HFFc6 (cell line): Measurements from ENCODE around the gene CD300LD. TPM values are rescaled to one million over a fixed set of nuclear protein-coding genes. Genes with fewer than 3 reads are reported as not detected.

Source experiments
- DNase-seq: peaks from one replicate; pipeline ENCODE4 v3.0.0-alpha.2; 2018
- H3K27ac Mint-ChIP-seq: 2 replicates; pipeline ENCODE4 v1.8.0; 2020; ENCODE audit warnings: mild to moderate bottlenecking, mixed read lengths
- H3K27me3 Mint-ChIP-seq: 2 replicates; pipeline ENCODE4 v1.8.0; 2021; ENCODE audit warnings: mild to moderate bottlenecking, moderate library complexity, mixed read lengths; ENCODE audit not compliant: insufficient read depth
- H3K36me3 Mint-ChIP-seq: 2 replicates; pipeline ENCODE4 v1.8.0; 2021; ENCODE audit warnings: low read depth, mixed read lengths
- H3K4me1 Mint-ChIP-seq: 2 replicates; pipeline ENCODE4 v1.8.0; 2020; ENCODE audit warnings: low read depth, mixed read lengths
- H3K4me3 Mint-ChIP-seq: 2 replicates; pipeline ENCODE4 v1.8.0; 2020; ENCODE audit warnings: mild to moderate bottlenecking, moderate library complexity, mixed read lengths
- H3K9me3 Mint-ChIP-seq: 2 replicates; pipeline ENCODE4 v1.8.0; 2020; ENCODE audit warnings: mild to moderate bottlenecking, mixed read lengths
- CTCF ChIP-seq: fragments of 200-600 bp; sonication (generic); IDR thresholded peaks from 2 replicates; pipeline ENCODE4 v1.5.0; 2021; ENCODE audit warnings: antibody characterized with exemption, mild to moderate bottlenecking
- total RNA-seq, 6 experiments: library from RNA; stranded (reverse); fragmentation: NEBNext Ultra II Directional; extraction: Animal tissue kit (Norgen Biotek cat#: 25700); gene quantifications; 2 replicates in 1 of 6; 3 replicates in 5 of 6; pipeline ENCODE4 v1.2.3, GENCODE V29; 2021

CD300LD gene
- total RNA-seq, 6 experiments from 2014 or later = not detected

DNA sequence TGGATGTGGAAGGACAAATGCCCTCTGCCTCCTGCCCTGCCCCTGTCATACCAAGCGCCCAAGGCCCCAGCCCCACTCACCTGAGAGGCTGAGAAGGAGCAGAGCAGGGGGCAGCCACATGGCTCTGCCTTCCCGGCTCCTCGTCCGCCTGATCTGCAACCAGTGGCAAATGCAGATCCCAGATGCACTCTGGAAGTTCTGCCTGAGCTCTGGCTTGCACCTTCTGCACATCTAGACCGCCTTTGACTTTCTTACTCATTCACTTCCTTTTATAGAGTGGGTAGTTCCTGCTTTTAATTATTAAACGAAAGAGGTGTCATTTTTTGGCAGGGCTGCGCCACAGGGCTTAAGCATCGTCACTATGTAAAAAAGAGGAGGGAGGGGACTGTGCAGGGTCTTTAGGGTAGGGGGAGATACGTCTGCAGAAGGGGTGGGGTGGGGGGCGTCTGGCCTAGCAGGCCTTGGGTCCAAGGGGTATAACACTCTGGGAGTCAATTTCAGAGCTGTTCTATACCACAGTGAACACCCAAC is 60.8 kb downstream of the CD300LD start, which contains the start of gene CD300LB:
CD300LB (minus strand) TSS at position 245 of the 531 bp plus-strand sequence; CDS start at position 120, 125 bp downstream.
- no peak for DNase-seq
- no peak for TF ChIP-seq CTCF
- Mint-ChIP-seq H3K4me3 (no peak within 1 kb of the TSS), H3K27me3 (no peaks in the 10 kb centered on the region; the same call in none of the 2 replicates), H3K36me3 (peaks cover 7% of the 10 kb centered on the region; the same call in 1 of the 2 replicates), H3K4me1 (no peaks in the 10 kb centered on the region), H3K27ac (no peak within 1 kb of the TSS), H3K9me3 (peaks cover 58% of the 10 kb centered on the region)

DNA sequence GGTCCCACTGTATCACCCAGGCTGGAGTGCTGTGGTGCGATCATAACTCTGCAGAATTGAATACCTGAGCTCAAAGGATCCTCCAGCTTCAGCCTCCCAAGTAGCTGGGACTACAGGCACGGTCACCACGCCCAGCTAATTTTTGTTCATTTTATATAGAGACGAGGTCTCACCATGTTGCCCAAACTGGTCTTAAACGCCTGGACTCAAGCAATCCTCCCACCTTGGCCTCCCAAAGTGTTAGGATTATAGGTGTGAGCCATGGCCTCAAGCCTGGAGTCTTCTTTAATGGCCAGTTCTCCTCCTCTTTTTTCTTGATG is 61.3 kb downstream of the CD300LD start:
- H3K4me1 Mint-ChIP-seq = no peaks in the 10 kb centered on the region
- peaks cover 7% of the 10 kb centered on the region; the same call in 1 of the 2 replicates for H3K36me3 Mint-ChIP-seq
- H3K9me3 Mint-ChIP-seq = peaks cover 58% of the 10 kb centered on the region
- TF ChIP-seq CTCF = no peak
- no peak overlapping the region for H3K4me3 Mint-ChIP-seq
- no peak for DNase-seq
- H3K27ac Mint-ChIP-seq = no peak overlapping the region
- H3K27me3 Mint-ChIP-seq = peaks cover under 1% of the 10 kb centered on the region

Other genes starting within 250 kb of the CD300LD start
- not detected for gene BTBD17, start 230.4 kb downstream of the CD300LD start, total RNA-seq
- not detected for gene GPR142, start 224.8 kb downstream of the CD300LD start, total RNA-seq
- gene GPRC5C, start 160.2 kb downstream of the CD300LD start, total RNA-seq = not detected
- gene CD300A, start 125.6 kb downstream of the CD300LD start, total RNA-seq = not detected
- gene CD300LB, start 60.8 kb downstream of the CD300LD start, total RNA-seq = not detected
- not detected for gene CD300C, start 46.2 kb downstream of the CD300LD start, total RNA-seq
- not detected for gene CD300H, start 24.8 kb downstream of the CD300LD start, total RNA-seq
- gene CD300E, start 31.5 kb upstream of the CD300LD start, total RNA-seq = not detected
- not detected for gene CD300LF, start 120.6 kb upstream of the CD300LD start, total RNA-seq
- under 1 TPM in 3 of 6 experiments, not detected in 3; 0.11 to 0.28 (median 0.12) TPM for gene RAB37, start 145.0 kb upstream of the CD300LD start, total RNA-seq
- 10 to 100 TPM; 15.7 to 18.9 (median 17.5) TPM for gene NHERF1, start 156.3 kb upstream of the CD300LD start, total RNA-seq
- gene NAT9, start 184.1 kb upstream of the CD300LD start, total RNA-seq = 10 to 100 TPM; 40.9 to 50.7 (median 46.6) TPM